Endothelial cell of umbilical vein (primary cell): ENCODE data around the gene DUSP16.

Experiments used
- CTCF ChIP-seq, 2 donors: IDR thresholded peaks; 1 replicate in 1 of 2; 2 replicates in 1 of 2; pipeline ENCODE4 v1.5.1; 2011; ENCODE audit warnings: low read length in 2 of 2, mild to moderate bottlenecking in 2 of 2, moderate library complexity in 2 of 2, control low read depth in 1 of 2, inconsistent platforms in 1 of 2, low read depth in 1 of 2; ENCODE audit not compliant: insufficient read depth in 1 of 2; ENCODE audit errors: extremely low read depth in 1 of 2
- EZH2 ChIP-seq: IDR thresholded peaks from 2 replicates; pipeline ENCODE4 v1.6.1; 2012; ENCODE audit warnings: borderline replicate concordance, low read depth, mild to moderate bottlenecking, moderate library complexity, low read length, inconsistent platforms; ENCODE audit not compliant: severe bottlenecking
- POLR2A ChIP-seq: IDR thresholded peaks from 2 replicates; pipeline ENCODE4 v1.6.1; 2012; ENCODE audit warnings: low read depth, mild to moderate bottlenecking, control low read depth, low read length

GRCh38 chr12:12474931-12475795 is 87.5 kb downstream of the DUSP16 start:
- TF ChIP-seq CTCF (IDR thresholded peaks at IDR 0.05; ENCODE audit: extremely low read depth in 1 of 2, insufficient read depth in 1 of 2, low read depth in 1 of 2, low read length in 2 of 2) (no peak), EZH2 (no peak), POLR2A (no peak)
